Activated naive CD8-positive, alpha-beta T cell (primary cell): Measurements from ENCODE around the gene OTOS.

Source experiments
- H3K27ac Mint-ChIP-seq: one replicate; pipeline ENCODE4 v1.8.0; 2021; ENCODE audit warnings: mixed read lengths
- H3K27me3 Mint-ChIP-seq: one replicate; pipeline ENCODE4 v1.8.0; 2021; ENCODE audit warnings: mixed read lengths
- H3K36me3 Mint-ChIP-seq: one replicate; pipeline ENCODE4 v1.8.0; 2021; ENCODE audit warnings: mixed read lengths
- H3K4me1 Mint-ChIP-seq: one replicate; pipeline ENCODE4 v1.8.0; 2021; ENCODE audit warnings: low read depth, mixed read lengths
- H3K4me3 Mint-ChIP-seq: one replicate; pipeline ENCODE4 v1.8.0; 2021; ENCODE audit warnings: mild to moderate bottlenecking, mixed read lengths
- H3K9me3 Mint-ChIP-seq: one replicate; pipeline ENCODE4 v1.8.0; 2021; ENCODE audit warnings: low read depth, mixed read lengths

The OTOS gene

DNA sequence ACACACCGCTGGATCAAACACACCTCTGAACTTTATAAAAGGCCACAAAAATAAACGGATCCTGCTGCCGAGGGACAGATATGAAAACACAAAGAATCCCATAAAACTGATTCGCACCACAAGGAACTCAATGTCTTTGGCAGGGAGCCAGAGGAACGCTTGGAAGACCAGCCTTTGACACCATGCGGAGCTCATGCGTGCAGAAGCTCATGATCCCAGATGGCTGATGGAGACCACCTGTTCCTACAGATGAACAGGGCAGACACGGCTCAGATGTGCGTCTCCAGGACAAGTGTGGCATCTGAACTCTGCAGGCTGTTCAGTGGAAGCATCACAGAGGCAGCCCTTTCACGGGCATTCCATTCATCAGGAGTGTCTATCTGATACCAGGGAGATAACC is 29.2 kb downstream of the OTOS start:
- Mint-ChIP-seq H3K4me3 (no peak overlapping the region), H3K36me3 (no peaks in the 10 kb centered on the region), H3K27ac (no peak overlapping the region), H3K4me1 (no peaks in the 10 kb centered on the region), H3K27me3 (peaks cover 18% of the 10 kb centered on the region), H3K9me3 (no peaks in the 10 kb centered on the region)

DNA sequence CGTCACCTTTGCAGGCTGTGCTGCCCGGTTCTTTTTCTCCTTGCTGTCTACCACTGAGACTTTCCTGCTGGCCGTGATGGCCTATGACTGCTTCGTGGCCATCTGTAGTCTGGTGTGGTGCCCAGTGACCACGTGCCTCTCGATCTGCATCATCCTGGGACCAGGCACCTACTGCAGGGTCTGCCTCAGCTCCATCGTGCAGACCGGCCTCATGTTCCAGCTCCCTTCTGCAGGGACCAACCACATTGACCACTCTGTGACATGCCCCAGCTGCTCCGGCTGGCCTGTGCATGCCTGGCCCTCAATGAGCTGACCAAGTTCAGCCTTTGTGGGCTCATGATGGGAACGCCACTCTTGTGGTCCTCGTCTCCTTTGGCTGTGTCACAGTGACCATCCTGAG is 31.1 kb downstream of the OTOS start:
- Mint-ChIP-seq H3K4me3 (no peak overlapping the region), H3K4me1 (no peaks in the 10 kb centered on the region), H3K27me3 (peaks cover 16% of the 10 kb centered on the region), H3K36me3 (no peaks in the 10 kb centered on the region), H3K27ac (no peak overlapping the region), H3K9me3 (no peaks in the 10 kb centered on the region)

DNA sequence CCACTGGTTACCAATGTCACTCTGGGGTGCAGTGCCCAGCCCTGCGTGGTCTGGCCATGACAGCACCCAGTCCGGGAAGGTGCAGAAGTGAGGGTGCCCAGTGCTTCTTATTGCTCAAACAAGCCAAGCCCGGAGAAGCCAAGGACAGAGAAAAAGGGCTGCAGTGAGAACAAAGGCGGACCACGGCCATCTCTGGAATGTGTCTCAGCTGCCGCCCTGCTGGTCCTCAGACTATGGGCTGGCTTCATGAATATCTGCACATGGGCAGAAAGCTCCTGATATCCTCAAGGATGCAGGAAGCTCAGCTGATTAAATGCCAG is 33.0 kb downstream of the OTOS start:
- Mint-ChIP-seq H3K36me3 (no peaks in the 10 kb centered on the region), H3K9me3 (no peaks in the 10 kb centered on the region), H3K27ac (no peak overlapping the region), H3K27me3 (peaks cover 22% of the 10 kb centered on the region), H3K4me1 (no peaks in the 10 kb centered on the region), H3K4me3 (no peak overlapping the region)

DNA sequence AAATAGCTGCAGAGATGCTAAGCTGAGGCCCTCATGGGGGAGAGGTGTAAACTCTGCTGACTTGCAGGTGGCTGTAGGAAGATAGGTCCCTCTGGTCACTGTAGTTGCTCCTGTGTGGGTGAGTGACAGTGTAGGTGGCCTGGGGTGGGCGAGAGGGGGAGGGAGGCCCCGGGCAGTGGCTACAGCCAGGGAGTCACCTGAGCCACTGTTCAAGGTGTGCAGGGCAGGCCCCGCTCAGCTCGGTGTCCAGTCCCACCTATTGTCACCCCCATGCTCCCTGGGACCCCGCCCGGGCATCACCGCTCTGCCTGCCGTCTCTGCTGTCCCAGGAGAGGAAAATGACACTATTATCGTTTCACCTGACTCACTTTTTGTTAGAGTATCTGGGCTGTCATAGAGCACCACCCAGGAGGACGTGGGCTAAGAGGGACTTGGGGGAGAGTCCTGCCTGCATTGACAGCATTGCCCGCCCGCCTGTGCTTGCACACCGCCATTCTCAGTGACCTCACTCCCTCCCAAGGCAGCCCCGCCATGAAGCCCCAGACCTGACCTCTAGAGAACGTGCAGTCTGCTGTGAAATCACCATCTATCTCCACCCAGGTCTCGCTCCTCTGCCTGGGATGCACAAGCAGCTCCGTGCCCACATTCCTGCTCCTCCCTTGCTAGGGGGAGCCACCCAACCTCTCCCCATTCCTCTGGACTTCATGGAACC is 33.5 kb downstream of the OTOS start:
- H3K36me3 Mint-ChIP-seq = no peaks in the 10 kb centered on the region
- no peaks in the 10 kb centered on the region for H3K4me1 Mint-ChIP-seq
- H3K27ac Mint-ChIP-seq = no peak overlapping the region
- no peaks in the 10 kb centered on the region for H3K9me3 Mint-ChIP-seq
- H3K27me3 Mint-ChIP-seq = peaks cover 19% of the 10 kb centered on the region
- H3K4me3 Mint-ChIP-seq = no peak overlapping the region

DNA sequence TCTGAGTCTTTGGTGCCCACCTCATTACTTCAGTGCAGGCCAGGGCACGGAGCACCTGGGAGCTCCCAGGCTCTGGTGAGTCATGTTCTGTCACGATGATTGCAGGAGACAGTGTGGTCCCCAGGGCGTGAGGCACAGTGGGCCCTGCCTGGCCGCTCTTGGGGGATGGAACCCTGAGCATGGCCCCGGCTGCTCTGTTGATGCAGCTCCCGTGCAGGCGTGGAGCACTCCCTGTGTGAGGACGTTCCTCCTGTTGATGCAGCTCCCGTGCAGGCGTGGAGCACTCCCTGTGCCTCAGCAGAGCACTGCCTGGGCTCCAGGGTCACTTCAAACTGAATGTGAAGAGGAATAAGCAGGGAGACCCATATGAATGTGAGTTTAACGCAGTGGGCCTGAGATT is 34.5 kb downstream of the OTOS start:
- no peaks in the 10 kb centered on the region for H3K36me3 Mint-ChIP-seq
- no peaks in the 10 kb centered on the region for H3K9me3 Mint-ChIP-seq
- peaks cover 15% of the 10 kb centered on the region for H3K27me3 Mint-ChIP-seq
- H3K4me3 Mint-ChIP-seq = no peak overlapping the region
- H3K27ac Mint-ChIP-seq = no peak overlapping the region
- no peaks in the 10 kb centered on the region for H3K4me1 Mint-ChIP-seq

DNA sequence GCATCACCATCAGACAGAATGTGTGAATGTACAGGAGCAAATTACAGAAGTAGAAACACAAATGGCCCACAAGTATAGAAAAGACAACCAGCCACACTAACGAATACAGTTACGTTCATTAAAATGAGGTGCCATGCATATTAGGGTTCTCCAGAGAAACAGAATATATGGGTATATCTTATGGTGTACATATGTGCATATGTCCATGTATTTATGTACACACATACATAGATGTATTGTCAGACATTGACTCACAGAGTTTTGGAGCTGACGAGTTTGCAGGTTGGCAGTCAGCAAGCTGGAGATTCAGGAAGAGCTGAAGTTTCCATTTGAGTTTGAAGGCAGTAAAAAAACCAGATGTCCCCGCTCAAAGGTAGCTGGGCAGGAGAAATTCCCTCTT is 37.3 kb downstream of the OTOS start:
- Mint-ChIP-seq H3K9me3 (peaks cover 8% of the 10 kb centered on the region), H3K27ac (no peak overlapping the region), H3K36me3 (peaks cover 4% of the 10 kb centered on the region), H3K27me3 (peaks cover 28% of the 10 kb centered on the region), H3K4me1 (no peaks in the 10 kb centered on the region), H3K4me3 (no peak overlapping the region)

DNA sequence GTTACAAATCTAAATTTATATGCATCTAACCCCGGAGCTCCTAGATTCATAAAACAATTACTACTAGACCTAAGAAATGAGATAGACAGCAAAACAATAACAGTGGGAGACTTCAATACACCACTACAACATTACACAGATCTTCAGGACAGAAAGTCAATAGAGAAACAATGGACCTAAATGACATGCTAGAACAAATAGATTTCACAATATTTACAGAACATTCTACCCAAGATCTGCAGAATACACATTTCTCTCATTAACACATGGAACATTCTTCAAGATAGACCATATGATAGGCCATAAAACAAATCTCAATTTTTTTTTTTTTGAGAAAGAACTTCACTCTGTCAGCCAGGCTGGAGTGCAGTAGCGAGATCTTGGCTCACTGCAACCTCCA is 42.1 kb downstream of the OTOS start:
- no peak overlapping the region for H3K4me3 Mint-ChIP-seq
- peaks cover 4% of the 10 kb centered on the region for H3K36me3 Mint-ChIP-seq
- no peaks in the 10 kb centered on the region for H3K4me1 Mint-ChIP-seq
- H3K27ac Mint-ChIP-seq = no peak overlapping the region
- peaks cover 58% of the 10 kb centered on the region for H3K27me3 Mint-ChIP-seq
- H3K9me3 Mint-ChIP-seq = peaks cover 14% of the 10 kb centered on the region

DNA sequence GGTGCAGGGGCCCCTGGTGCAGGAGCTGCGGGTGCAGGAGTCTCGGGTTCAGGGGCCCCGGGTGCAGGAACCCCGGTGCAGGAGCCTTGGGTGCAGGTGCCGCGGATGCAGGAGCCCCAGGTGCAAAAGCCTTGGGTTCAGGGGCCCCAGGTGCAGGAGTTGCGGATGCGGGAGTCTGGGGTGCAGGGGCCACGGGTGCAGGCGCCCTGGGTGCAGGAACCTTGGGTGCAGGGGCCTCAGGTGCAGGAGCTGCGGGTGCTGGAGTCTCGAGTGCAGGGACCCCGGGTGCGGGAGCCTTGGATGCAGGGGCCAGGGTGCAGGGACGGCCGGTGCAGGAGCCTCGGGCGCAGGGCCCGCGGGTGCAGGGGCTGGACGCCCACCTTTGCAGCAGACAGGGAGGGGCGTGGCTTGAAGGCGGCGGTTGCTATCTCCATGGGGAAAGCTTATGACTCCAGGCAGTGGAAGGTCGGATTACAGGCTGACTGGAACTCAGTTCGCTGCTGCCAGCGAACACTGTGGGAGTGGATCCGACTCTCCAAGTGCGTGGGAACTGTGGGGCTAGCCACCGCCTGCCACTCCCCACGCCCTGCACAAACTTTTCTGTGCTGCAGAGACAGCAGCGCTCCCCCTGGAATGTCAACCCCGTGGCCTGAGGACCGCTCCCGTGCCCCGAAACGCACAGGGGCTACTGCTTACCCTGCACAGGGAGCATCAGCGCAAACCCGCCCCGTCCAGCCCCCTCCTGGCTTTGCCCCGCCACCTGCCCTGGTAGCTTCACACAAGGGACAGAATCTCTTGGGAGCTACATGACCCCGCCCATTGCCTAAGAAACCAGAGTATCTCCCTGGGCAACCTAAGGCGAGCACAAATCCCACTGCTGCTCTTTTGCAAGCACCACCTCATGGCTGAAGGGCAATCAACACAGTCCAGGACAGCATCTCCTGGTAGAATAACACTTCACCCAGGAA is 44.6 kb downstream of the OTOS start:
- Mint-ChIP-seq H3K36me3 (peaks cover 4% of the 10 kb centered on the region), H3K9me3 (peaks cover 14% of the 10 kb centered on the region), H3K4me3 (no peak overlapping the region), H3K27ac (no peak overlapping the region), H3K27me3 (peaks cover 60% of the 10 kb centered on the region), H3K4me1 (no peaks in the 10 kb centered on the region)

DNA sequence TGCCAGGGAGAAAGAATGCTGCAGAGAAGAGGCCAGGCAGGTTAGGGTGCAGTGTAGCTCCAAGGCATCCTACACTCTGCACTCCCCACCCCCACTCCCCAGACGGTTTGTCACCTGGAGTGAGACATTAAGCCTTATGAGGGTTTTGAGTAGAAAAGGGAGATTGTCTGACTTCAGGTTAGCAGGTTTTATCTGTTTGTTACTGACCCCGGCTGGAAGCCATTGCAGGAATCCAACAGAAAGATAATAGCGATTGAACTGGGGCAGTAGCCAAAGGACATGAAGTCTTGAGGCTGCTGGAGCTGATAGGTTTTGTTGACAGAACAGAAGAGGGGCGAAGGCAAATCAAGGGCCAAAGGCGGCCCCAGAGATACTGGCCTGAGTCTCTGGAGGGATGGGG is 51.2 kb downstream of the OTOS start:
- peaks cover 32% of the 10 kb centered on the region for H3K27me3 Mint-ChIP-seq
- no peaks in the 10 kb centered on the region for H3K4me1 Mint-ChIP-seq
- no peak overlapping the region for H3K4me3 Mint-ChIP-seq
- peaks cover 6% of the 10 kb centered on the region for H3K36me3 Mint-ChIP-seq
- no peak overlapping the region for H3K27ac Mint-ChIP-seq
- H3K9me3 Mint-ChIP-seq = peaks cover 9% of the 10 kb centered on the region
